ENCODE results near the gene TFEB. TPM values are rescaled to one million over a fixed set of nuclear protein-coding genes. Genes with fewer than 3 reads are reported as not detected.

Gene TFEB
- total and polyA plus RNA-seq, 2 donors (not counting 3 experiments of a cell fraction or from before 2014, with no cell fraction given): 4.9 to 6.6 TPM

DNA sequence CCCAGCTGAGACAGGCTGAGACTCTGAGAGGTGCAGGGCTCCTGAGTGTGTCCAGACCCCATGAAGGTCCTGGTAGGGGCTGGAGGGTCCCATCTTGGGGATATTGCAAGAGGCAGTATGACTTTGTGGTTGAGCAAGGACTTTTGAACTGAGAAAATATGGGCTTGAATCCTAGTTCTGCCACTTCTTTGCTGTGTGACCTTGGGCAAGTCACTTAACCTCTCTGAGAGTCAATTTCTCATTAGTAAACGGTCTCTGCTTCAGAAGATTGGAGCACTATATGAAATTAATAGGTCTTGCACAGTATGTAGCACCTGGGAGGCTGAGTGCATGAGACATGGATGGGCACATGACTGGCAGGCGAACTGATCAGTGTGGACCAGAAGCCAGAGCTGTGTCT, 42.7 kb downstream of the TFEB start:
- no peak for DNase-seq (ENCODE audit: low read depth, low spot score)
- no peak for FAIRE-seq
- CTCF ChIA-PET: interaction anchor here (0.9 to 1.2 kb wide), 2 partner anchors 90 to 386 kb away, joined by 3 to 5 read pairs; no protein-coding TSS in a partner anchor

More for the DNA sequence above, 42.7 kb downstream of the TFEB start:
- BruUV-seq (replicated peaks): no TSS peak
- dilution Hi-C loops (cut with MboI; ENCODE audit: extremely low pct_ligation_motif_present, low sequenced_read_pairs) (no loop called here), intact Hi-C loops (cut with micrococcal nuclease) (no loop called here)
- H3K4me2 ChIP-seq (ENCODE audit: insufficient read depth, low read length): no peak overlapping the region
- no peaks in the 10 kb centered on the region for H3K79me2 ChIP-seq (ENCODE audit: control insufficient read depth, insufficient read depth, low read length)
- no peaks in the 10 kb centered on the region for H4K20me1 ChIP-seq (replicated peaks; ENCODE audit: control insufficient read depth, extremely low read depth, insufficient read depth, low read length)
- no peaks in the 10 kb centered on the region for H3K9me3 ChIP-seq (replicated peaks; ENCODE audit: control insufficient read depth, insufficient read depth, low read length)
- no peak overlapping the region for H3K27ac ChIP-seq (ENCODE audit: insufficient read depth, low read depth, low read length)
- H3K4me3 ChIP-seq (replicated peaks in 1 of 3; ENCODE audit: insufficient read depth in 1 of 3, low read depth in 1 of 3, low read length in 3 of 3): no peak overlapping the region
- H3K36me3 ChIP-seq (ENCODE audit: control insufficient read depth in 2 of 2, extremely low read depth in 1 of 2, insufficient read depth in 2 of 2, low read length in 2 of 2): no peaks in the 10 kb centered on the region
- TF ChIP-seq POLR2AphosphoS5 (IDR thresholded peaks at IDR 0.05; ENCODE audit: insufficient read depth, low read depth, low read length) (no peak), JUN (IDR thresholded peaks at IDR 0.05; ENCODE audit: borderline replicate concordance, insufficient read depth, insufficient read length, low read depth) (no peak), POLR2A (IDR thresholded peaks at IDR 0.05; ENCODE audit: low read depth, low read length) (no peak), MYC (IDR thresholded peaks at IDR 0.05; ENCODE audit: low read depth, low read length) (no peak), GATA2 (IDR thresholded peaks at IDR 0.05; ENCODE audit: insufficient read depth, insufficient read length, low read depth, low read length) (no peak), FOS (IDR thresholded peaks at IDR 0.05; ENCODE audit: borderline replicate concordance, insufficient read depth, low read length) (no peak), EZH2 (IDR thresholded peaks at IDR 0.05; ENCODE audit: borderline replicate concordance, low read depth, low read length, severe bottlenecking) (no peak)
- TF ChIP-seq, protein P1, sequence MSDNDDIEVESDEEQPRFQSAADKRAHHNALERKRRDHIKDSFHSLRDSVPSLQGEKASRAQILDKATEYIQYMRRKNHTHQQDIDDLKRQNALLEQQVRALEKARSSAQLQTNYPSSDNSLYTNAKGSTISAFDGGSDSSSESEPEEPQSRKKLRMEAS (IDR thresholded peaks at IDR 0.05; ENCODE audit: insufficient read depth, insufficient read length): no peak
- TF ChIP-seq, protein P2, sequence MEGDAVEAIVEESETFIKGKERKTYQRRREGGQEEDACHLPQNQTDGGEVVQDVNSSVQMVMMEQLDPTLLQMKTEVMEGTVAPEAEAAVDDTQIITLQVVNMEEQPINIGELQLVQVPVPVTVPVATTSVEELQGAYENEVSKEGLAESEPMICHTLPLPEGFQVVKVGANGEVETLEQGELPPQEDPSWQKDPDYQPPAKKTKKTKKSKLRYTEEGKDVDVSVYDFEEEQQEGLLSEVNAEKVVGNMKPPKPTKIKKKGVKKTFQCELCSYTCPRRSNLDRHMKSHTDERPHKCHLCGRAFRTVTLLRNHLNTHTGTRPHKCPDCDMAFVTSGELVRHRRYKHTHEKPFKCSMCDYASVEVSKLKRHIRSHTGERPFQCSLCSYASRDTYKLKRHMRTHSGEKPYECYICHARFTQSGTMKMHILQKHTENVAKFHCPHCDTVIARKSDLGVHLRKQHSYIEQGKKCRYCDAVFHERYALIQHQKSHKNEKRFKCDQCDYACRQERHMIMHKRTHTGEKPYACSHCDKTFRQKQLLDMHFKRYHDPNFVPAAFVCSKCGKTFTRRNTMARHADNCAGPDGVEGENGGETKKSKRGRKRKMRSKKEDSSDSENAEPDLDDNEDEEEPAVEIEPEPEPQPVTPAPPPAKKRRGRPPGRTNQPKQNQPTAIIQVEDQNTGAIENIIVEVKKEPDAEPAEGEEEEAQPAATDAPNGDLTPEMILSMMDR (IDR thresholded peaks at IDR 0.05; ENCODE audit: extremely low read depth in 1 of 2, insufficient read depth in 1 of 2, low read depth in 1 of 2, low read length in 2 of 2): no peak
- POLR2A ChIA-PET: no interaction called here
- no peak overlapping the region for H2AFZ ChIP-seq (ENCODE audit: low read depth, low read length)
- H3K27me3 ChIP-seq (ENCODE audit: control insufficient read depth in 2 of 2, insufficient read depth in 2 of 2, low read length in 2 of 2): peaks cover 0 to 2% of the 10 kb centered on the region in 2 experiments
- no peak overlapping the region for H3K9ac ChIP-seq (replicated peaks; ENCODE audit: extremely low read depth, insufficient read depth, low read length)
- peaks cover 4% of the 10 kb centered on the region for H3K4me1 ChIP-seq (ENCODE audit: control insufficient read depth, extremely low read depth, insufficient read depth, low read length)
- no peaks in the 10 kb centered on the region for H3K9me1 ChIP-seq (replicated peaks; ENCODE audit: control insufficient read depth, extremely low read depth, insufficient read depth, low read length)

All from endothelial cell of umbilical vein (primary cell).